ENCODE data around the gene POLR2F. TPM values are rescaled to one million over a fixed set of nuclear protein-coding genes. Genes with fewer than 3 reads are reported as not detected.
A peak's percentile ranks its signal among the peaks of the same experiment; 100 is the strongest.

The POLR2F gene
- polyA plus RNA-seq, 1 donor (not counting 4 experiments of a cell fraction or from before 2014, with no cell fraction given) = 119 TPM

- FAIRE-seq (peak; percentile 69), DNase-seq (ENCODE audit: low read depth, low spot score) (peak; percentile 66)
- Histone ChIP-seq H2AFZ (ENCODE audit: control insufficient read depth, low read length) (no peak overlapping the region), H3K9me3 (ENCODE audit: control insufficient read depth, low read depth, low read length) (no peaks in the 10 kb centered on the region), H3K27ac (ENCODE audit: control insufficient read depth, insufficient read depth, low read length) (peak overlapping the region; percentile 74), H4K20me1 (ENCODE audit: control insufficient read depth, extremely low read depth, insufficient read depth, low read length) (no peaks in the 10 kb centered on the region), H3K36me3 (ENCODE audit: control insufficient read depth in 2 of 2, extremely low read depth in 1 of 2, insufficient read depth in 2 of 2, low read length in 2 of 2) (no peaks in the 10 kb centered on the region), H3K4me2 (ENCODE audit: control insufficient read depth, extremely low read depth, insufficient read depth, low read depth, low read length) (peak overlapping the region; percentile 86), H3K27me3 (ENCODE audit: control insufficient read depth, extremely low read depth, insufficient read depth, low read length) (no peaks in the 10 kb centered on the region), H3K9me1 (ENCODE audit: control insufficient read depth, extremely low read depth, insufficient read depth, low read length) (no peaks in the 10 kb centered on the region), H3K9ac (ENCODE audit: control insufficient read depth, extremely low read depth, insufficient read depth, low read length) (peak overlapping the region; percentile 67), H3K4me1 (ENCODE audit: control insufficient read depth, extremely low read depth, insufficient read depth, low read length) (peaks cover 35% of the 10 kb centered on the region), H3K4me3 (ENCODE audit: control insufficient read depth in 2 of 3, extremely low read depth in 1 of 3, insufficient read depth in 2 of 3, low read depth in 1 of 3, low read length in 3 of 3) (peak overlapping the region in 2 of 3 experiments; percentile 22 to 58), H3K79me2 (ENCODE audit: control insufficient read depth, insufficient read depth, low read length) (no peaks in the 10 kb centered on the region)
- TF ChIP-seq EZH2 (IDR thresholded peaks at IDR 0.05; ENCODE audit: low read length) (no peak), CTCF (optimal IDR thresholded peaks at IDR 0.05 in 1 of 3, IDR thresholded peaks at IDR 0.05 in 1 of 3, conservative IDR thresholded peaks at IDR 0.05 in 1 of 3; ENCODE audit: extremely low read depth in 1 of 3, insufficient read depth in 2 of 3, low read length in 3 of 3) (no peak)
- dilution Hi-C loops (cut with MboI; ENCODE audit: extremely low pct_ligation_motif_present, low sequenced_read_pairs) = no loop called here
Measured at GRCh38 chr22:37999236-37999635, 45.7 kb downstream of the POLR2F start.

- Histone ChIP-seq H3K9me1 (ENCODE audit: control insufficient read depth, extremely low read depth, insufficient read depth, low read length) (no peaks in the 10 kb centered on the region), H3K79me2 (ENCODE audit: control insufficient read depth, insufficient read depth, low read length) (no peaks in the 10 kb centered on the region), H3K9me3 (ENCODE audit: control insufficient read depth, low read depth, low read length) (no peaks in the 10 kb centered on the region), H3K27ac (ENCODE audit: control insufficient read depth, insufficient read depth, low read length) (peak overlapping the region; percentile 74), H3K4me1 (ENCODE audit: control insufficient read depth, extremely low read depth, insufficient read depth, low read length) (peaks cover 35% of the 10 kb centered on the region), H3K9ac (ENCODE audit: control insufficient read depth, extremely low read depth, insufficient read depth, low read length) (peak overlapping the region; percentile 67), H3K4me3 (ENCODE audit: control insufficient read depth in 2 of 3, extremely low read depth in 1 of 3, insufficient read depth in 2 of 3, low read depth in 1 of 3, low read length in 3 of 3) (peak overlapping the region in 2 of 3 experiments; percentile 22 to 58), H2AFZ (ENCODE audit: control insufficient read depth, low read length) (no peak overlapping the region), H3K36me3 (ENCODE audit: control insufficient read depth in 2 of 2, extremely low read depth in 1 of 2, insufficient read depth in 2 of 2, low read length in 2 of 2) (no peaks in the 10 kb centered on the region), H3K27me3 (ENCODE audit: control insufficient read depth, extremely low read depth, insufficient read depth, low read length) (no peaks in the 10 kb centered on the region), H4K20me1 (ENCODE audit: control insufficient read depth, extremely low read depth, insufficient read depth, low read length) (no peaks in the 10 kb centered on the region), H3K4me2 (ENCODE audit: control insufficient read depth, extremely low read depth, insufficient read depth, low read depth, low read length) (peak overlapping the region; percentile 86)
- no peak for TF ChIP-seq CTCF (optimal IDR thresholded peaks at IDR 0.05 in 1 of 3, IDR thresholded peaks at IDR 0.05 in 1 of 3, conservative IDR thresholded peaks at IDR 0.05 in 1 of 3; ENCODE audit: extremely low read depth in 1 of 3, insufficient read depth in 2 of 3, low read length in 3 of 3)
- no peak for TF ChIP-seq EZH2 (IDR thresholded peaks at IDR 0.05; ENCODE audit: low read length)
- dilution Hi-C loops (cut with MboI; ENCODE audit: extremely low pct_ligation_motif_present, low sequenced_read_pairs) = no loop called here
- DNase-seq (ENCODE audit: low read depth, low spot score) (peak; percentile 88), FAIRE-seq (peak; percentile 99)
Measured at GRCh38 chr22:37999640-38000272, 46.3 kb downstream of the POLR2F start.

Measured in keratinocyte (primary cell).